HCT116 (cell line): ENCODE measurements around the gene THSD4. TPM values are rescaled to one million over a fixed set of nuclear protein-coding genes. Genes with fewer than 3 reads are reported as not detected.
A peak's percentile ranks its signal among the peaks of the same experiment; 100 is the strongest.

ENCODE experiments used
- ATAC-seq: fragments of 200-7000 bp; cut with Tn5 transposase; 2 replicates; pipeline ENCODE4 v1.9.1; 2020; ENCODE audit warnings: mild to moderate bottlenecking, moderate library complexity
- BruUV-seq: library from RNA; stranded (reverse); fragments of 400-500 nt; replicated peaks from 2 replicates; lab custom pipeline; 2021; lab: Mats Ljungman, UMichigan
- CTCF ChIA-PET: fragments of 300-600 bp; sonication (Branson Sonifier 250); formaldehyde crosslinking; loops from one replicate; lab custom pipeline; 2021; ENCODE audit warnings: antibody characterized with exemption; lab: Charles Lee
- POLR2A ChIA-PET: fragments of 300-600, 350-600 bp; sonication (Branson Sonifier 250); formaldehyde crosslinking; loops from one replicate; lab custom pipeline; 2021; ENCODE audit warnings: antibody characterized with exemption; lab: Charles Lee
- RAD21 ChIA-PET, 2 experiments: fragments of 300-600 bp; sonication (Branson Sonifier 250); formaldehyde crosslinking; loops; one replicate each; lab custom pipeline; 2023; ENCODE audit warnings: low total read pairs in 2 of 2; ENCODE audit not compliant: uncharacterized antibody in 2 of 2, unreplicated experiment in 2 of 2, low non-redundant PET in 1 of 2; lab: Charles Lee
- DNase-seq: peaks from one replicate; pipeline ENCODE4 v3.0.0-alpha.2; 2010; ENCODE audit warnings: low read depth, low spot score
- H2AFZ ChIP-seq: fragments of 200-600 bp; shearing (Covaris generic), sonication (generic); 2 replicates; pipeline ENCODE4 v1.6.1; 2017; ENCODE audit warnings: low read depth, mixed run types, mixed read lengths, antibody characterized with exemption, low read length; ENCODE audit not compliant: poor library complexity, severe bottlenecking
- H3K27ac ChIP-seq: 2 replicates; pipeline ENCODE4 v1.5.1; 2012; ENCODE audit warnings: low read depth, low read length
- H3K27me3 ChIP-seq: fragments of 200-600 bp; sonication (generic); 2 replicates; pipeline ENCODE4 v1.6.1; 2016; ENCODE audit warnings: mixed run types, low read length, mixed read lengths; ENCODE audit not compliant: insufficient read depth
- H3K36me3 ChIP-seq, 2 experiments: fragments of 200-500 bp in 1 of 2; fragments of 200-600 bp in 1 of 2; sonication (Bioruptor generic) in 1 of 2; sonication (generic) in 1 of 2; 2 replicates each; pipeline versions ENCODE4 v1.5.1 to v1.6.1; 2014 to 2016; ENCODE audit warnings: low read length in 2 of 2, inconsistent platforms in 1 of 2, mixed read lengths in 1 of 2, mixed run types in 1 of 2; ENCODE audit not compliant: insufficient read depth in 2 of 2, control insufficient read depth in 1 of 2
- H3K4me1 ChIP-seq, 2 experiments: fragments of 200-600 bp in 1 of 2; sonication (generic) in 1 of 2; 2 replicates each; pipeline versions ENCODE4 v1.5.1 to v1.6.1; 2012 to 2017; ENCODE audit warnings: low read length in 2 of 2, inconsistent platforms in 1 of 2, mild to moderate bottlenecking in 1 of 2, mixed read lengths in 1 of 2, mixed run types in 1 of 2, moderate library complexity in 1 of 2; ENCODE audit not compliant: insufficient read depth in 2 of 2, control insufficient read depth in 1 of 2
- H3K4me2 ChIP-seq: fragments of 200-600 bp; sonication (generic); 2 replicates; pipeline ENCODE4 v1.6.1; 2017; ENCODE audit warnings: mixed run types, low read length, mixed read lengths
- H3K4me3 ChIP-seq, 2 experiments: fragments of 200-600 bp in 1 of 2; sonication (generic) in 1 of 2; replicated peaks in 1 of 2; 2 replicates each; pipeline ENCODE4 v1.5.1; 2011 to 2016; ENCODE audit warnings: low read length in 2 of 2, control low read depth in 1 of 2, low read depth in 1 of 2, mild to moderate bottlenecking in 1 of 2, mixed read lengths in 1 of 2, mixed run types in 1 of 2
- H3K79me2 ChIP-seq: fragments of 200-600 bp; sonication (generic); 2 replicates; pipeline ENCODE4 v1.6.1; 2017; ENCODE audit warnings: mild to moderate bottlenecking, mixed run types, low read length, moderate library complexity, mixed read lengths; ENCODE audit not compliant: insufficient read depth
- H3K9ac ChIP-seq: fragments of 200-600 bp; sonication (generic); 2 replicates; pipeline ENCODE4 v1.6.1; 2016; ENCODE audit warnings: low read length, mixed read lengths
- H3K9me2 ChIP-seq: fragments of 200-600 bp; sonication (generic), shearing (Covaris generic); 2 replicates; pipeline ENCODE4 v1.6.1; 2017; ENCODE audit warnings: mixed run types, mild to moderate bottlenecking, moderate library complexity; ENCODE audit not compliant: insufficient read depth
- H3K9me3 ChIP-seq, 2 experiments: fragments of 200-500 bp in 1 of 2; fragments of 200-600 bp in 1 of 2; sonication (Bioruptor generic) in 1 of 2; sonication (generic) in 1 of 2; 2 replicates each; pipeline ENCODE4 v1.6.1; 2014 to 2017; ENCODE audit warnings: low read length in 2 of 2, mixed read lengths in 2 of 2, inconsistent platforms in 1 of 2, low read depth in 1 of 2, mild to moderate bottlenecking in 1 of 2, mixed run types in 1 of 2, moderate library complexity in 1 of 2; ENCODE audit not compliant: control insufficient read depth in 1 of 2, insufficient read depth in 1 of 2
- H4K20me1 ChIP-seq: fragments of 200-600 bp; sonication (generic), shearing (Covaris generic); 2 replicates; pipeline ENCODE4 v1.6.1; 2017; ENCODE audit warnings: mixed run types, mild to moderate bottlenecking, moderate library complexity; ENCODE audit not compliant: insufficient read depth
- CBX3 ChIP-seq: IDR thresholded peaks from 2 replicates; pipeline ENCODE4 v1.6.1; 2012; ENCODE audit warnings: low read depth
- CEBPB ChIP-seq: IDR thresholded peaks from 2 replicates; pipeline ENCODE4 v1.6.1; 2012; ENCODE audit warnings: low read depth
- EZH2 ChIP-seq: fragments of 200-600 bp; sonication (generic); IDR thresholded peaks from 2 replicates; pipeline ENCODE4 v1.6.1; 2017; ENCODE audit warnings: antibody characterized with exemption, mixed run types
- EZH2phosphoT487 ChIP-seq: fragments of 200-600 bp; IDR thresholded peaks from 2 replicates; pipeline ENCODE4 v1.6.1; 2018; ENCODE audit warnings: antibody characterized with exemption, borderline replicate concordance
- MAX ChIP-seq: IDR thresholded peaks from 2 replicates; pipeline ENCODE4 v1.6.1; 2012
- POLR2AphosphoS5 ChIP-seq: IDR thresholded peaks from 2 replicates; pipeline ENCODE4 v1.6.1; 2011; ENCODE audit warnings: mild to moderate bottlenecking, low read depth, low read length, moderate library complexity
- RAD21 ChIP-seq: IDR thresholded peaks from 2 replicates; pipeline ENCODE4 v1.6.1; 2012; ENCODE audit warnings: low read depth, mild to moderate bottlenecking
- REST ChIP-seq: IDR thresholded peaks from 2 replicates; pipeline ENCODE4 v1.6.1; 2012; ENCODE audit warnings: low read depth
- SP1 ChIP-seq: IDR thresholded peaks from 2 replicates; pipeline ENCODE4 v1.6.1; 2012; ENCODE audit warnings: low read depth
- SRF ChIP-seq: IDR thresholded peaks from 2 replicates; pipeline ENCODE4 v1.6.1; 2012; ENCODE audit warnings: low read depth
- TCF7L2 ChIP-seq: IDR thresholded peaks from 2 replicates; pipeline ENCODE4 v1.7.0; 2011; ENCODE audit warnings: borderline replicate concordance, inconsistent platforms; ENCODE audit not compliant: insufficient read depth, insufficient read length; ENCODE audit errors: extremely low read depth
- YY1 ChIP-seq: IDR thresholded peaks from 2 replicates; pipeline ENCODE4 v1.6.1; 2011; ENCODE audit warnings: low read length, low read depth, moderate library complexity, mild to moderate bottlenecking; ENCODE audit not compliant: insufficient replicate concordance; ENCODE audit errors: extremely low read depth
- ZFX ChIP-seq: fragments of 450-650 bp; IDR thresholded peaks from 2 replicates; pipeline ENCODE4 v1.6.1; 2017
- ZNF274 ChIP-seq: fragments of 200-500 bp; sonication (Bioruptor generic); IDR thresholded peaks from 2 replicates; pipeline ENCODE4 v1.6.1; 2014; ENCODE audit warnings: mild to moderate bottlenecking, low read depth, low read length, inconsistent platforms
- intact Hi-C: fragments of 100-400 bp; cut with micrococcal nuclease; formaldehyde crosslinking; loops from 2 replicates; pipeline ENCODE4 v1.10.0; 2022
- total RNA-seq: library from RNA; stranded (reverse); gene quantifications from one replicate; pipeline ENCODE4 v1.2.1, GENCODE V29; 2021; ENCODE audit not compliant: unreplicated experiment

Gene THSD4
- total RNA-seq, 1 experiment from 2014 or later = 30.5 TPM

DNA sequence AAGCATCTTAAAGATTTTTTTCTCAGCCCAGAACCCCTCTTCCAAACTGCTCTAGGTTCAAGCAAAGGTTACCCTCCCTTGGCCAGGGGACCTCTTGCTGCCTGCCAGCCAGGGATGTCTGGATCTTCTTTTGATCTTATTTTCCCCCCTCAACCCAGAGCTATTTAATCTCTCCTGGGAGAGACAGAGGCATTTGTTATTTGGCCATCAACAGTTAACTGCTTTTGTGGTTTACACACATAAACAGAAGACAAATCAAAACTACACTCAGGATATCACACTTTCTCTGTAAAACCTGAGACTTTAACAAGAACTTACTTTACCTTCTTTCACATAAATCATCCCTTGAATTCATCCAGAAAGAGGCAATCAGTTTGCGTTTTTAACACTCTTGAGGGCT, 272.5 kb downstream of the THSD4 start:
- Histone ChIP-seq H4K20me1 (no peaks in the 10 kb centered on the region), H3K27ac (peak overlapping the region; percentile 7; the same call in 1 of the 2 replicates), H3K9me2 (no peaks in the 10 kb centered on the region), H3K36me3 (no peaks in the 10 kb centered on the region), H2AFZ (no peak overlapping the region), H3K4me1 (peaks cover 11 to 17% of the 10 kb centered on the region in 2 experiments), H3K9ac (no peak overlapping the region), H3K4me2 (no peak overlapping the region)
- ChIA-PET RAD21 (no interaction called here), CTCF (interaction anchor here (2.9 to 4.2 kb wide), 2 partner anchors 53 to 56 kb away, joined by 19 to 48 read pairs; no protein-coding TSS in a partner anchor)
- BruUV-seq = no TSS peak
- DNase-seq = no peak
- TF ChIP-seq CBX3 (no peak), TCF7L2 (no peak), MAX (no peak), ZFX (no peak), SP1 (no peak), REST (no peak), YY1 (no peak), SRF (no peak), CEBPB (no peak), EZH2phosphoT487 (no peak), POLR2AphosphoS5 (no peak), ZNF274 (no peak), RAD21 (no peak), EZH2 (no peak)
- TF ChIP-seq, all 23 proteins: peak for 0
- Histone ChIP-seq H3K9me3 (no peaks in the 10 kb centered on the region), H3K79me2 (no peaks in the 10 kb centered on the region), H3K27me3 (no peaks in the 10 kb centered on the region), H3K4me3 (no peak overlapping the region)
- intact Hi-C loops = loop anchor here (2.0 to 10.0 kb wide), 3 partner anchors 187 to 417 kb away; no protein-coding TSS in a partner anchor
- ATAC-seq = no peak
- POLR2A ChIA-PET = no interaction called here
